Esophagus muscularis mucosa (tissue), 4 donors: ENCODE measurements around the gene A1BG. TPM values are rescaled to one million over a fixed set of nuclear protein-coding genes. Genes with fewer than 3 reads are reported as not detected.
A peak's percentile ranks its signal among the peaks of the same experiment; 100 is the strongest.

Experiments used
- DNase-seq: peaks from one replicate; pipeline ENCODE4 v3.0.0-alpha.2; 2017; ENCODE audit errors: extremely low spot score
- H3K27ac ChIP-seq, 4 donors: fragments of 200-600 bp; sonication (generic); replicated peaks in 1 of 4; 1 replicate in 3 of 4; 2 replicates in 1 of 4; pipeline ENCODE4 v1.5.1; 2016 to 2019; ENCODE audit warnings: mild to moderate bottlenecking in 1 of 4
- H3K27me3 ChIP-seq, 4 donors: fragments of 200-600 bp; sonication (generic); one replicate each; pipeline versions ENCODE4 v1.5.1 to v1.6.0; 2016 to 2019
- H3K36me3 ChIP-seq, 4 donors: fragments of 200-600 bp; sonication (generic); one replicate each; pipeline ENCODE4 v1.5.1; 2016 to 2019
- H3K4me1 ChIP-seq, 4 donors: fragments of 200-600 bp; sonication (generic); one replicate each; pipeline ENCODE4 v1.5.1; 2016 to 2019
- H3K4me3 ChIP-seq, 4 donors: fragments of 200-600 bp; sonication (generic); 1 replicate in 2 of 4; 2 replicates in 2 of 4; pipeline ENCODE4 v1.5.1; 2016 to 2019; ENCODE audit warnings: mild to moderate bottlenecking in 4 of 4, moderate library complexity in 1 of 4
- H3K9me3 ChIP-seq, 4 donors: fragments of 200-600 bp; sonication (generic); 1 replicate in 3 of 4; 2 replicates in 1 of 4; pipeline ENCODE4 v1.5.1; 2016 to 2019
- EP300 ChIP-seq: sonication (generic); formaldehyde crosslinking; IDR thresholded peaks from one replicate; pipeline ENCODE4 v1.6.1; 2017; ENCODE audit warnings: antibody characterized with exemption
- POLR2A ChIP-seq: fragments of 450-650 bp; IDR thresholded peaks from one replicate; pipeline ENCODE4 v1.6.1; 2017; ENCODE audit warnings: antibody characterized with exemption, moderate library complexity, mild to moderate bottlenecking, low read depth
- POLR2AphosphoS5 ChIP-seq, 2 donors: sonication (generic); formaldehyde crosslinking; IDR thresholded peaks; one replicate each; pipeline ENCODE4 v1.6.1; 2017; ENCODE audit warnings: antibody characterized with exemption in 2 of 2
- WGBS: methylation state at CpG from one replicate; pipeline ENCODE4 v1.1.5; 2018; 5-methylcytosine and 5-hydroxymethylcytosine counted together
- intact Hi-C: fragments of 100-400 bp; cut with DNase I; formaldehyde crosslinking; loops from one replicate; pipeline ENCODE4 v1.15.1; 2023
- total RNA-seq, 4 donors: library from RNA; depleted of rRNA; stranded (reverse); fragments of >200 nt; gene quantifications; one replicate each; pipeline versions ENCODE4 v1.1.0 to v1.2.1, GENCODE V29; 2016
- TF ChIP-seq, protein P1 (sequence below), 3 experiments: fragments of 200-600 bp in 2 of 3; fragments of 450-650 bp in 1 of 3; sonication (generic) in 2 of 3; IDR thresholded peaks; one replicate each; pipeline ENCODE4 v1.5.1; 2017 to 2019; ENCODE audit warnings: antibody characterized with exemption in 3 of 3, mild to moderate bottlenecking in 2 of 3, moderate library complexity in 1 of 3

A1BG gene
- total RNA-seq, 4 donors from 2014 or later, result 0.83 to 12.1 (median 9.5) TPM

GRCh38 chr19:58305065-58305931 is 48.0 kb downstream of the A1BG start, which contains the start of gene ERVK3-1:
Gene ERVK3-1, plus strand, starts transcription at chr19:58305377. Its CDS starts 6,792 bp downstream, at chr19:58312169.
- Histone ChIP-seq H3K4me3 (peak within 1 kb of the TSS; percentile 89 to 96 (median 94)), H3K4me1 (peaks cover 12 to 33% (median 23%) of the 10 kb centered on the region in 4 donors), H3K27me3 (no peaks in the 10 kb centered on the region), H3K9me3 (no peaks in the 10 kb centered on the region), H3K36me3 (peaks cover 4 to 51% (median 38%) of the 10 kb centered on the region in 4 donors), H3K27ac (peak within 1 kb of the TSS; percentile 88 to 93 (median 91))
- intact Hi-C loops, result no loop called here
- TF ChIP-seq POLR2AphosphoS5 (IDR thresholded peaks at IDR 0.05) (peak; percentile 98 to 99), POLR2A (peak; percentile 85), EP300 (no peak)
- TF ChIP-seq, protein P1, sequence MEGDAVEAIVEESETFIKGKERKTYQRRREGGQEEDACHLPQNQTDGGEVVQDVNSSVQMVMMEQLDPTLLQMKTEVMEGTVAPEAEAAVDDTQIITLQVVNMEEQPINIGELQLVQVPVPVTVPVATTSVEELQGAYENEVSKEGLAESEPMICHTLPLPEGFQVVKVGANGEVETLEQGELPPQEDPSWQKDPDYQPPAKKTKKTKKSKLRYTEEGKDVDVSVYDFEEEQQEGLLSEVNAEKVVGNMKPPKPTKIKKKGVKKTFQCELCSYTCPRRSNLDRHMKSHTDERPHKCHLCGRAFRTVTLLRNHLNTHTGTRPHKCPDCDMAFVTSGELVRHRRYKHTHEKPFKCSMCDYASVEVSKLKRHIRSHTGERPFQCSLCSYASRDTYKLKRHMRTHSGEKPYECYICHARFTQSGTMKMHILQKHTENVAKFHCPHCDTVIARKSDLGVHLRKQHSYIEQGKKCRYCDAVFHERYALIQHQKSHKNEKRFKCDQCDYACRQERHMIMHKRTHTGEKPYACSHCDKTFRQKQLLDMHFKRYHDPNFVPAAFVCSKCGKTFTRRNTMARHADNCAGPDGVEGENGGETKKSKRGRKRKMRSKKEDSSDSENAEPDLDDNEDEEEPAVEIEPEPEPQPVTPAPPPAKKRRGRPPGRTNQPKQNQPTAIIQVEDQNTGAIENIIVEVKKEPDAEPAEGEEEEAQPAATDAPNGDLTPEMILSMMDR (IDR thresholded peaks at IDR 0.05), result peak in 2 of 3 experiments; percentile 22 to 36
- peak; percentile 98 for DNase-seq
- under 1% methylated on average over 52 of the region's 55 CpGs for WGBS

DNA sequence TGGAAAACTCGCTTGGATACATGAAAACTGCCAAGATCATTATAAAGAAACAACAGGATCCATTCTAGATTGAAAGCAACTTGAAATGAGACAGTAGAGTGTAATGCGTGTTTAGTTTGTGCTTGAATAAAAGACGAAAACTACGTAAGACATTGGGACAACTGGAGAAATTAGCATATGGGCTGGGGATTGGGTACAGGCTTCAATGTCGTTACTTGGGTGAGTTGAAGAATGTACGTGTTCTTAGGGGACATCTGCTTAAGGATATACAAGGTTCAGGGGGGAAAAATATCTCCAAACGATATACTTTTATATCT is 48.6 kb downstream of the A1BG start:
- 19% methylated on average over 7 of the region's 7 CpGs for WGBS
- Histone ChIP-seq H3K27me3 (no peaks in the 10 kb centered on the region), H3K27ac (peak overlapping the region; percentile 88 to 93 (median 91)), H3K4me1 (peaks cover 12 to 33% (median 22%) of the 10 kb centered on the region in 4 donors), H3K9me3 (no peaks in the 10 kb centered on the region), H3K36me3 (peaks cover 4 to 53% (median 44%) of the 10 kb centered on the region in 4 donors), H3K4me3 (peak overlapping the region; percentile 89 to 96 (median 94))
- TF ChIP-seq EP300, result no peak
- no peak for TF ChIP-seq POLR2A
- TF ChIP-seq, protein P1 (IDR thresholded peaks at IDR 0.05), result no peak
- TF ChIP-seq POLR2AphosphoS5 (IDR thresholded peaks at IDR 0.05), result no peak
- intact Hi-C loops, result no loop called here
- no peak for DNase-seq

DNA sequence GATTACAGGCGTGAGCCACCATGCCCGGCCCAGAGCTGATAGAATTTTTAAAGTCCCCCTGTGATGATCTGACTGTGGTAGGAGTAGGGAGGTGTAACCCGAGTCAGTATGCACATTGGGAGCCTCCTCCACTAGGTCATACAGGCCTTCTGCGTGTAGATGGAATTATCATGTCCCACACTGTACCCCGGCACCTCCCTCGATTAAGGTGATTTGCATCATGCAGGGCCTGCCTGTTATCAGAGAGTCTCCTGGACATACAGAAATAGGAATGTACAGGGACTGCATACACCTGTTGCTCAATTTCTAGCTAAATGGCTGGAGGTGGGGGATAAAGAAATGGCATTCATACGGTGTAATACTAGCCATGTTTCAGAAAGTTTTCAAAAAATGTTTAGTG is 49.0 kb downstream of the A1BG start:
- no peak for DNase-seq
- Histone ChIP-seq H3K4me1 (peaks cover 12 to 33% (median 22%) of the 10 kb centered on the region in 4 donors), H3K27ac (peak overlapping the region; percentile 88 to 93 (median 91)), H3K4me3 (peak overlapping the region; percentile 89 to 96 (median 94)), H3K9me3 (no peaks in the 10 kb centered on the region), H3K36me3 (peaks cover 4 to 52% (median 46%) of the 10 kb centered on the region in 4 donors), H3K27me3 (no peaks in the 10 kb centered on the region)
- TF ChIP-seq POLR2AphosphoS5 (IDR thresholded peaks at IDR 0.05) (no peak), EP300 (no peak), POLR2A (no peak)
- TF ChIP-seq, protein P1 (IDR thresholded peaks at IDR 0.05), result no peak
- 85% methylated on average over 7 of the region's 7 CpGs for WGBS
- intact Hi-C loops, result no loop called here

GRCh38 chr19:58300620-58301019 is 52.7 kb downstream of the A1BG start:
- 96% methylated on average over 7 of the region's 7 CpGs for WGBS
- H3K27me3 ChIP-seq, result no peaks in the 10 kb centered on the region

More at GRCh38 chr19:58300620-58301019, 52.7 kb downstream of the A1BG start:
- Histone ChIP-seq H3K36me3 (peaks cover 12 to 55% (median 53%) of the 10 kb centered on the region in 4 donors), H3K27ac (no peak overlapping the region), H3K9me3 (peaks cover 0 to 14% (median 2%) of the 10 kb centered on the region in 4 donors), H3K4me3 (no peak overlapping the region), H3K4me1 (peaks cover 4 to 10% (median 7%) of the 10 kb centered on the region in 4 donors)
- TF ChIP-seq, protein P1 (IDR thresholded peaks at IDR 0.05), result no peak
- TF ChIP-seq POLR2AphosphoS5 (IDR thresholded peaks at IDR 0.05) (no peak), POLR2A (no peak), EP300 (no peak)
- no peak for DNase-seq
- intact Hi-C loops, result no loop called here
